GM12878 (cell line): ENCODE measurements around the gene FAM163B. TPM values are rescaled to one million over a fixed set of nuclear protein-coding genes. Genes with fewer than 3 reads are reported as not detected.

Experiments used
- ATAC-seq: fragments of 200-7000 bp; cut with Tn5 transposase; 3 replicates; pipeline ENCODE4 v1.9.1; 2020; ENCODE audit warnings: mild to moderate bottlenecking, moderate library complexity
- BruUV-seq: library from RNA; stranded (reverse); fragments of 400-500 nt; replicated peaks from 2 replicates; lab custom pipeline; 2021; lab: Mats Ljungman, UMichigan
- CTCF ChIA-PET: fragments of 300-600 bp; sonication (Branson Sonifier 250); formaldehyde crosslinking; extraction: SDS; loops from one replicate; lab custom pipeline; 2021; ENCODE audit warnings: inconsistent platforms; lab: Yijun Ruan, JAX
- POLR2A ChIA-PET: fragments of 350-600 bp; formaldehyde crosslinking; extraction: SDS; loops from one replicate; lab custom pipeline; 2021; ENCODE audit warnings: inconsistent platforms; lab: Charles Lee
- RAD21 ChIA-PET: fragments of 300-600 bp; sonication (Branson Sonifier 250); formaldehyde crosslinking; loops from one replicate; lab custom pipeline; 2023; ENCODE audit warnings: antibody characterized with exemption; ENCODE audit not compliant: unreplicated experiment; lab: Charles Lee
- SMC1A ChIA-PET: fragments of 300-600 bp; sonication (Branson Sonifier 250); formaldehyde crosslinking; loops from one replicate; lab custom pipeline; 2023; ENCODE audit not compliant: unreplicated experiment, uncharacterized antibody; lab: Charles Lee
- DNase-seq: peaks from one replicate; pipeline ENCODE4 v3.0.0-alpha.2; 2011; ENCODE audit warnings: low read depth, low spot score
- FAIRE-seq: peaks from 3 replicates; lab custom pipeline; 2011; peaks lifted over from hg19 to GRCh38; lab: Jason Lieb, UNC
- H2AFZ ChIP-seq: 2 replicates; pipeline ENCODE4 v1.6.0; 2011; ENCODE audit warnings: low read depth, low read length, control low read depth; ENCODE audit not compliant: control insufficient read depth
- H3K27ac ChIP-seq: 2 replicates; pipeline ENCODE4 v1.5.1; 2011; ENCODE audit warnings: control low read depth; ENCODE audit not compliant: control insufficient read depth, insufficient read depth
- H3K27me3 ChIP-seq, 2 experiments: replicated peaks in 1 of 2; 2 replicates each; pipeline versions ENCODE4 v1.6.0 to v1.6.1; 2011; ENCODE audit warnings: low read length in 1 of 2; ENCODE audit not compliant: control insufficient read depth in 2 of 2, insufficient read depth in 2 of 2
- H3K36me3 ChIP-seq, 2 experiments: 2 replicates each; pipeline ENCODE4 v1.5.1; 2011; ENCODE audit warnings: low read length in 1 of 2; ENCODE audit not compliant: control insufficient read depth in 2 of 2, insufficient read depth in 2 of 2
- H3K4me1 ChIP-seq: 2 replicates; pipeline ENCODE4 v1.6.1; 2011; ENCODE audit warnings: mild to moderate bottlenecking, low read length, moderate library complexity, mixed read lengths; ENCODE audit not compliant: control insufficient read depth, insufficient read depth
- H3K4me2 ChIP-seq: 2 replicates; pipeline ENCODE4 v1.6.0; 2011; ENCODE audit warnings: control low read depth; ENCODE audit not compliant: control insufficient read depth, insufficient read depth
- H3K4me3 ChIP-seq: fragments of 200-600 bp; sonication (generic); 2 replicates; pipeline ENCODE4 v1.5.1; 2016
- H3K79me2 ChIP-seq: 2 replicates; pipeline ENCODE4 v1.6.0; 2011; ENCODE audit warnings: low read length; ENCODE audit not compliant: control insufficient read depth, insufficient read depth
- H3K9ac ChIP-seq: 2 replicates; pipeline ENCODE4 v1.8.0; 2011; ENCODE audit warnings: low read length, control low read depth, mixed read lengths; ENCODE audit not compliant: control insufficient read depth, insufficient read depth
- H3K9me3 ChIP-seq: replicated peaks from 3 replicates; pipeline ENCODE4 v1.5.1; 2011; ENCODE audit warnings: mild to moderate bottlenecking, low read length; ENCODE audit not compliant: control insufficient read depth, insufficient read depth
- H4K20me1 ChIP-seq: 2 replicates; pipeline ENCODE4 v1.6.0; 2011; ENCODE audit not compliant: control insufficient read depth, insufficient read depth
- CBX3 ChIP-seq: fragments of 200-600 bp; sonication (generic); IDR thresholded peaks from 2 replicates; pipeline ENCODE4 v1.6.1; 2016; ENCODE audit warnings: low read depth, borderline replicate concordance
- CEBPB ChIP-seq, 2 experiments: fragments of 150-350 bp in 1 of 2; IDR thresholded peaks; 2 replicates each; pipeline ENCODE4 v1.6.1; 2012 to 2014; ENCODE audit warnings: low read depth in 2 of 2, low read length in 2 of 2, borderline replicate concordance in 1 of 2, inconsistent platforms in 1 of 2
- NFXL1 ChIP-seq: fragments of 450-650 bp; IDR thresholded peaks from 2 replicates; pipeline ENCODE4 v1.6.1; 2017; ENCODE audit warnings: antibody characterized with exemption, mild to moderate bottlenecking, borderline replicate concordance
- RUNX3 ChIP-seq: IDR thresholded peaks from 2 replicates; pipeline ENCODE4 v1.6.1; 2012; ENCODE audit warnings: low read length, inconsistent platforms
- TARDBP ChIP-seq: IDR thresholded peaks from 2 replicates; pipeline ENCODE4 v1.6.1; 2016; ENCODE audit warnings: borderline replicate concordance
- WGBS: methylation state at CpG from one replicate; pipeline ENCODE4 v1.1.6; 2016; ENCODE audit warnings: low lambda C conversion rate; ENCODE audit not compliant: insufficient replicate concordance, insufficient coverage; ENCODE audit errors: missing lambda C conversion rate; 5-methylcytosine and 5-hydroxymethylcytosine counted together
- in situ Hi-C: fragments of 300-500 bp; cut with MboI; formaldehyde crosslinking; loops from 9 replicates; pipeline ENCODE4 v1.14.3; 2018; ENCODE audit warnings: mixed read lengths
- intact Hi-C: fragments of 100-400 bp; cut with micrococcal nuclease; formaldehyde crosslinking; loops from one replicate; pipeline ENCODE4 v1.14.2; 2022; ENCODE audit not compliant: unreplicated experiment
- polyA plus RNA-seq, 11 experiments: library from polyadenylated mRNA; depleted of rRNA in 4 of 11; unstranded in 6 of 11; stranded (reverse) in 5 of 11; fragments of >200 nt; fragmentation: Nextera tagmentation in 4 of 11; fragmentation: Illumina TruSeq in 1 of 11; extraction: Ambion mirVana in 4 of 11; extraction: Trizol in 1 of 11; gene quantifications; 1 replicate in 1 of 11; 2 replicates in 10 of 11; pipeline versions ENCODE4 v1.2.1 to v1.2.3, GENCODE V29; 2011 to 2016; ENCODE audit warnings: inconsistent platforms in 2 of 11, missing spikeins in 2 of 11, low read depth in 1 of 11
- total RNA-seq, 4 experiments: library from RNA; depleted of rRNA in 3 of 4; stranded (reverse); fragments of >200 nt in 3 of 4; fragmentation: Illumina TruSeq in 1 of 4; extraction: Trizol in 1 of 4; gene quantifications; 2 replicates each; pipeline versions ENCODE4 v1.2.1 to v1.2.3, GENCODE V29; 2013 to 2021
- TF ChIP-seq, protein P1 (sequence below): IDR thresholded peaks from 2 replicates; pipeline ENCODE4 v1.6.1; 2012; ENCODE audit warnings: low read length, inconsistent platforms

Gene FAM163B
- total and polyA plus RNA-seq, 10 of the 15 experiments (the other 5 are each of a cell fraction or from before 2014, with no cell fraction given): not detected

DNA sequence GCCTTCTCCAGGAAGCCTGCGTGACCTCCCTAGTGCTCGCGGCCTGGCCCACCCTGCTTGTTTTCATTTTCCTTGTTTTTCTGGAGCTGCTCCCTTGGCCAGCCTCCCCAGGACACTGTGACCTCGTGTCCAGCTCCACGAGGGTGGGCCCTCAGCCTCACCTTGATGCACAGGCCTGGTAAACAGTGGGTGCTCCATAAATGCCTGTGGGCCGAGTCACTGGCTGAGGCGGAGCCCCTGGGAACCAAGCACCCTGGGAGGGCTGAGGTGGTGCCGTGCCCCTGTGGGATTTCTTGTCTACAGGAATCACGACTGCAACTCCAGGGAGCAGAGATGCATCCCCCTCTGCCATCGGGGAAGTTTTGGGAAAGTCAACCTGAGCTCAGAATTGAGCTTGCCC, 17.2 kb downstream of the FAM163B start:
- Histone ChIP-seq H3K36me3 (no peaks in the 10 kb centered on the region), H3K4me1 (no peaks in the 10 kb centered on the region), H3K4me3 (no peak overlapping the region), H3K9ac (no peak overlapping the region), H4K20me1 (no peaks in the 10 kb centered on the region), H3K79me2 (no peaks in the 10 kb centered on the region), H3K9me3 (no peaks in the 10 kb centered on the region; the same call in 1 of the 3 replicates), H3K4me2 (no peak overlapping the region), H3K27ac (no peak overlapping the region), H2AFZ (no peak overlapping the region), H3K27me3 (no peaks in the 10 kb centered on the region)
- ChIA-PET SMC1A (no interaction called here), RAD21 (no interaction called here), CTCF (interaction anchor here (0.9 to 1.6 kb wide), 3 partner anchors 9 to 402 kb away, joined by 3 read pairs; no protein-coding TSS in a partner anchor), POLR2A (no interaction called here)
- FAIRE-seq (no peak), DNase-seq (no peak), ATAC-seq (no peak)
- in situ Hi-C loops: no loop called here
- BruUV-seq: no TSS peak
- 30% methylated on average over 10 of the region's 10 CpGs for WGBS
- no peak for TF ChIP-seq TARDBP
- TF ChIP-seq CEBPB (IDR thresholded peaks at IDR 0.05; ENCODE audit: borderline replicate concordance in 1 of 2, low read depth in 2 of 2, low read length in 2 of 2): no peak
- TF ChIP-seq RUNX3: no peak
- TF ChIP-seq CBX3: no peak
- TF ChIP-seq, protein P1, sequence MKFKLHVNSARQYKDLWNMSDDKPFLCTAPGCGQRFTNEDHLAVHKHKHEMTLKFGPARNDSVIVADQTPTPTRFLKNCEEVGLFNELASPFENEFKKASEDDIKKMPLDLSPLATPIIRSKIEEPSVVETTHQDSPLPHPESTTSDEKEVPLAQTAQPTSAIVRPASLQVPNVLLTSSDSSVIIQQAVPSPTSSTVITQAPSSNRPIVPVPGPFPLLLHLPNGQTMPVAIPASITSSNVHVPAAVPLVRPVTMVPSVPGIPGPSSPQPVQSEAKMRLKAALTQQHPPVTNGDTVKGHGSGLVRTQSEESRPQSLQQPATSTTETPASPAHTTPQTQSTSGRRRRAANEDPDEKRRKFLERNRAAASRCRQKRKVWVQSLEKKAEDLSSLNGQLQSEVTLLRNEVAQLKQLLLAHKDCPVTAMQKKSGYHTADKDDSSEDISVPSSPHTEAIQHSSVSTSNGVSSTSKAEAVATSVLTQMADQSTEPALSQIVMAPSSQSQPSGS: no peak
- TF ChIP-seq NFXL1: no peak
- intact Hi-C loops: no loop called here
